Activated CD4-positive, alpha-beta T cell treated with anti-CD3 and anti-CD28 coated beads, Interleukin-2, amount 10 ng/mL, durations not matched to agents 7 days and 5 days (primary cell): ENCODE measurements around the gene XBP1. TPM values are rescaled to one million over a fixed set of nuclear protein-coding genes. Genes with fewer than 3 reads are reported as not detected.
"Not testable (repeated sequence)": the region's sequence is repeated elsewhere in the genome, so short reads cannot be mapped to it uniquely, and the experiment has no call there.

Experiments
- CTCF ChIA-PET: fragments of 350-600 bp; sonication (Branson Sonifier 250); formaldehyde crosslinking; loops from one replicate; lab custom pipeline; 2021; ENCODE audit warnings: antibody characterized with exemption; lab: Charles Lee
- POLR2A ChIA-PET: fragments of 350-600 bp; sonication (Branson Sonifier 250); formaldehyde crosslinking; loops from one replicate; lab custom pipeline; 2021; ENCODE audit warnings: antibody characterized with exemption; lab: Charles Lee
- DNase-seq: peaks from one replicate; pipeline ENCODE4 v3.0.0-alpha.2; 2020
- H3K27ac Mint-ChIP-seq: one replicate; pipeline ENCODE4 v1.8.0; 2021; ENCODE audit warnings: mild to moderate bottlenecking, moderate library complexity, mixed read lengths
- H3K27me3 Mint-ChIP-seq: one replicate; pipeline ENCODE4 v1.8.0; 2021; ENCODE audit warnings: mixed read lengths
- H3K36me3 Mint-ChIP-seq: one replicate; pipeline ENCODE4 v1.8.0; 2021; ENCODE audit warnings: low read depth, mixed read lengths
- H3K4me1 Mint-ChIP-seq: one replicate; pipeline ENCODE4 v1.8.0; 2021; ENCODE audit warnings: mixed read lengths
- H3K4me3 Mint-ChIP-seq: one replicate; pipeline ENCODE4 v1.8.0; 2021; ENCODE audit warnings: mild to moderate bottlenecking, moderate library complexity, mixed read lengths
- H3K9me3 Mint-ChIP-seq: one replicate; pipeline ENCODE4 v1.8.0; 2021; ENCODE audit warnings: mixed read lengths
- total RNA-seq, 2 experiments: library from RNA; stranded (reverse); gene quantifications; one replicate each; pipeline ENCODE4 v1.2.3, GENCODE V29; 2021

The XBP1 gene
- total RNA-seq, 2 experiments from 2014 or later, result 159 to 184 TPM

GRCh38 chr22:28829358-28830181, 29.2 kb upstream of the XBP1 start:
- no peaks in the 10 kb centered on the region for H3K27me3 Mint-ChIP-seq
- peaks cover 46% of the 10 kb centered on the region for H3K4me1 Mint-ChIP-seq
- CTCF ChIA-PET, result interaction anchor here (0.6 to 3.7 kb wide), 25 partner anchors 9 to 335 kb away, joined by 3 to 18 read pairs (median 4); partner anchors contain the start of gene XBP1
- peak; percentile 82 for DNase-seq
- no peak overlapping the region for H3K4me3 Mint-ChIP-seq
- H3K9me3 Mint-ChIP-seq, result no peaks in the 10 kb centered on the region
- POLR2A ChIA-PET, result interaction anchor here (0.7 kb wide), 1 partner anchor 130 kb away, joined by 3 read pairs; no protein-coding TSS in a partner anchor
- H3K27ac Mint-ChIP-seq, result peak overlapping the region; percentile 68
- H3K36me3 Mint-ChIP-seq, result peaks cover 37% of the 10 kb centered on the region

- ChIA-PET CTCF (interaction anchor here (0.9 to 1.1 kb wide), 2 partner anchors 9 to 231 kb away, joined by 4 read pairs; no protein-coding TSS in a partner anchor), POLR2A (no interaction called here)
- Mint-ChIP-seq H3K27ac (no peak overlapping the region), H3K36me3 (peaks cover 47% of the 10 kb centered on the region), H3K4me3 (no peak overlapping the region), H3K27me3 (no peaks in the 10 kb centered on the region), H3K4me1 (peaks cover 56% of the 10 kb centered on the region), H3K9me3 (no peaks in the 10 kb centered on the region)
- DNase-seq, result no peak
Measured at GRCh38 chr22:28826921-28827320, 26.6 kb upstream of the XBP1 start.

GRCh38 chr22:28826430-28826829, 26.1 kb upstream of the XBP1 start:
- DNase-seq, CTCF ChIA-PET, H3K4me3 Mint-ChIP-seq, POLR2A ChIA-PET, H3K9me3 Mint-ChIP-seq, H3K27me3 Mint-ChIP-seq, H3K27ac Mint-ChIP-seq: not testable (repeated sequence)
- Mint-ChIP-seq H3K36me3 (peaks cover 52% of the 10 kb centered on the region), H3K4me1 (peaks cover 61% of the 10 kb centered on the region)

- H3K36me3 Mint-ChIP-seq, result peaks cover 60% of the 10 kb centered on the region
- peak overlapping the region; percentile 31 for H3K27ac Mint-ChIP-seq
Measured at GRCh38 chr22:28824455-28824854, 24.1 kb upstream of the XBP1 start.

GRCh38 chr22:28822930-28823551, 22.7 kb upstream of the XBP1 start:
- no peaks in the 10 kb centered on the region for H3K9me3 Mint-ChIP-seq
- peak overlapping the region; percentile 99 for H3K27ac Mint-ChIP-seq
- CTCF ChIA-PET, result interaction anchor here (2.5 kb wide), 1 partner anchor 10 kb away, joined by 9 read pairs; no protein-coding TSS in a partner anchor
- peaks cover 67% of the 10 kb centered on the region for H3K36me3 Mint-ChIP-seq
- peak; percentile 76 for DNase-seq
- POLR2A ChIA-PET, result interaction anchor here (1.0 kb wide), 1 partner anchor 11 kb away, joined by 4 read pairs; no protein-coding TSS in a partner anchor
- H3K4me1 Mint-ChIP-seq, result peaks cover 73% of the 10 kb centered on the region
- H3K27me3 Mint-ChIP-seq, result no peaks in the 10 kb centered on the region
- peak overlapping the region; percentile 29 for H3K4me3 Mint-ChIP-seq

More at GRCh38 chr22:28824455-28824854, 24.1 kb upstream of the XBP1 start:
- H3K4me3 Mint-ChIP-seq, H3K27me3 Mint-ChIP-seq, POLR2A ChIA-PET, DNase-seq, H3K9me3 Mint-ChIP-seq: not testable (repeated sequence)
- CTCF ChIA-PET, result interaction anchor here (0.6 kb wide), 1 partner anchor 1436 kb away, joined by 3 read pairs; no protein-coding TSS in a partner anchor
- H3K4me1 Mint-ChIP-seq, result peaks cover 68% of the 10 kb centered on the region

GRCh38 chr22:28821452-28821851, 21.1 kb upstream of the XBP1 start:
- Mint-ChIP-seq H3K27ac (peak overlapping the region; percentile 99), H3K9me3 (no peaks in the 10 kb centered on the region), H3K4me1 (peaks cover 74% of the 10 kb centered on the region), H3K27me3 (no peaks in the 10 kb centered on the region), H3K4me3 (no peak overlapping the region), H3K36me3 (peaks cover 62% of the 10 kb centered on the region)
- no peak for DNase-seq
- ChIA-PET CTCF (interaction anchor here (0.6 kb wide), 1 partner anchor 405 kb away, joined by 5 read pairs; no protein-coding TSS in a partner anchor), POLR2A (no interaction called here)

GRCh38 chr22:28820885-28821284, 20.5 kb upstream of the XBP1 start:
- no peak for DNase-seq
- Mint-ChIP-seq H3K4me3 (no peak overlapping the region), H3K4me1 (peaks cover 71% of the 10 kb centered on the region), H3K9me3 (no peaks in the 10 kb centered on the region), H3K27me3 (no peaks in the 10 kb centered on the region), H3K27ac (peak overlapping the region; percentile 31), H3K36me3 (peaks cover 59% of the 10 kb centered on the region)
- POLR2A ChIA-PET, result no interaction called here
- CTCF ChIA-PET, result interaction anchor here (1.1 to 1.6 kb wide), 2 partner anchors 9 to 18 kb away, joined by 3 to 4 read pairs; no protein-coding TSS in a partner anchor

- no peak for DNase-seq
- H3K4me3 Mint-ChIP-seq, result peak overlapping the region; percentile 11
- peak overlapping the region; percentile 76 for H3K27ac Mint-ChIP-seq
- ChIA-PET POLR2A (no interaction called here), CTCF (interaction anchor here (1.1 to 2.8 kb wide), 4 partner anchors 8 to 17 kb away, joined by 3 to 18 read pairs (median 8); no protein-coding TSS in a partner anchor)
- H3K9me3 Mint-ChIP-seq, result no peaks in the 10 kb centered on the region
- H3K27me3 Mint-ChIP-seq, result no peaks in the 10 kb centered on the region
- peaks cover 79% of the 10 kb centered on the region for H3K4me1 Mint-ChIP-seq
- H3K36me3 Mint-ChIP-seq, result peaks cover 65% of the 10 kb centered on the region
Measured at GRCh38 chr22:28819253-28820096, 19.1 kb upstream of the XBP1 start.

- H3K36me3 Mint-ChIP-seq, result peaks cover 69% of the 10 kb centered on the region
- H3K4me3 Mint-ChIP-seq, result peak overlapping the region; percentile 18
- H3K4me1 Mint-ChIP-seq, result peaks cover 83% of the 10 kb centered on the region
- H3K27me3 Mint-ChIP-seq, result no peaks in the 10 kb centered on the region
- H3K27ac Mint-ChIP-seq, result peak overlapping the region; percentile 76
- POLR2A ChIA-PET, result no interaction called here
- H3K9me3 Mint-ChIP-seq, result no peaks in the 10 kb centered on the region
- DNase-seq, result no peak
- CTCF ChIA-PET, result interaction anchor here (2.7 to 2.8 kb wide), 2 partner anchors 11 to 16 kb away, joined by 12 to 18 read pairs; no protein-coding TSS in a partner anchor
Measured at GRCh38 chr22:28817919-28818859, 17.8 kb upstream of the XBP1 start.

- Mint-ChIP-seq H3K36me3 (peaks cover 67% of the 10 kb centered on the region), H3K9me3 (no peaks in the 10 kb centered on the region), H3K27me3 (no peaks in the 10 kb centered on the region), H3K27ac (no peak overlapping the region), H3K4me1 (peaks cover 83% of the 10 kb centered on the region), H3K4me3 (no peak overlapping the region)
- POLR2A ChIA-PET, result no interaction called here
- DNase-seq, result no peak
- CTCF ChIA-PET, result interaction anchor here (1.0 to 2.8 kb wide), 4 partner anchors 10 to 42 kb away, joined by 3 to 12 read pairs (median 3); no protein-coding TSS in a partner anchor
Measured at GRCh38 chr22:28817064-28817463, 16.7 kb upstream of the XBP1 start.

GRCh38 chr22:28815729-28816128, 15.4 kb upstream of the XBP1 start:
- no peaks in the 10 kb centered on the region for H3K9me3 Mint-ChIP-seq
- H3K27me3 Mint-ChIP-seq, result no peaks in the 10 kb centered on the region
- H3K4me3 Mint-ChIP-seq, result no peak overlapping the region
- H3K4me1 Mint-ChIP-seq, result peaks cover 81% of the 10 kb centered on the region
- ChIA-PET CTCF (interaction anchor here (0.7 to 5.7 kb wide), 3 partner anchors 13 to 225 kb away, joined by 3 to 52 read pairs (median 5); partner anchors contain the start of gene XBP1), POLR2A (no interaction called here)
- no peak overlapping the region for H3K27ac Mint-ChIP-seq
- H3K36me3 Mint-ChIP-seq, result peaks cover 55% of the 10 kb centered on the region
- no peak for DNase-seq
